Breast epithelium (tissue), 4 donors: ENCODE data around the gene KLF5. TPM values are rescaled to one million over a fixed set of nuclear protein-coding genes. Genes with fewer than 3 reads are reported as not detected.

Source experiments
- DNase-seq, 2 donors: peaks; one replicate each; pipeline ENCODE4 v3.0.0-alpha.2; 2019; ENCODE audit warnings: low spot score in 2 of 2
- H3K27ac ChIP-seq, 2 donors: fragments of 200-600 bp; sonication (generic) in 1 of 2; one replicate each; pipeline ENCODE4 v1.5.1; 2016 to 2019; ENCODE audit warnings: mild to moderate bottlenecking in 1 of 2
- H3K27me3 ChIP-seq, 2 donors: fragments of 200-600 bp; sonication (generic) in 1 of 2; one replicate each; pipeline versions ENCODE4 v1.5.1 to v1.6.0; 2017 to 2019; ENCODE audit warnings: control low read depth in 1 of 2, mild to moderate bottlenecking in 1 of 2
- H3K36me3 ChIP-seq: fragments of 200-600 bp; one replicate; pipeline ENCODE4 v1.5.1; 2019
- H3K4me1 ChIP-seq, 2 donors: fragments of 200-600 bp; sonication (generic); one replicate each; pipeline ENCODE4 v1.5.1; 2016 to 2019; ENCODE audit warnings: control low read depth in 1 of 2
- H3K4me3 ChIP-seq, 3 donors: fragments of 200-600 bp; sonication (generic); 1 replicate in 2 of 3; 2 replicates in 1 of 3; pipeline ENCODE4 v1.5.1; 2016 to 2019; ENCODE audit warnings: mild to moderate bottlenecking in 3 of 3, moderate library complexity in 2 of 3
- H3K9me3 ChIP-seq, 2 donors: fragments of 200-600 bp; sonication (generic) in 1 of 2; one replicate each; pipeline ENCODE4 v1.5.1; 2016 to 2019; ENCODE audit warnings: control low read depth in 1 of 2
- POLR2A ChIP-seq: fragments of 450-650 bp; IDR thresholded peaks from one replicate; pipeline ENCODE4 v1.6.1; 2016; ENCODE audit warnings: antibody characterized with exemption, mild to moderate bottlenecking, moderate library complexity
- POLR2AphosphoS5 ChIP-seq, 3 donors: sonication (generic); formaldehyde crosslinking; IDR thresholded peaks; one replicate each; pipeline ENCODE4 v1.6.1; 2017; ENCODE audit warnings: antibody characterized with exemption in 3 of 3
- intact Hi-C: fragments of 100-400 bp; cut with DNase I; formaldehyde crosslinking; loops from one replicate; pipeline ENCODE4 v1.15.1; 2023; ENCODE audit warnings: low total_unique reads
- total RNA-seq, 3 donors: library from RNA; depleted of rRNA; stranded (reverse); fragments of >200 nt; gene quantifications; one replicate each; pipeline ENCODE4 v1.1.0, GENCODE V29; 2016
- TF ChIP-seq, protein P1 (sequence below), 3 donors: fragments of 450-650 bp; IDR thresholded peaks; one replicate each; pipeline ENCODE4 v1.5.1; 2016 to 2017; ENCODE audit warnings: antibody characterized with exemption in 3 of 3, mild to moderate bottlenecking in 3 of 3, moderate library complexity in 3 of 3

The KLF5 gene
- total RNA-seq, 3 donors from 2014 or later: 2.2 to 30.7 (median 10.5) TPM

DNA sequence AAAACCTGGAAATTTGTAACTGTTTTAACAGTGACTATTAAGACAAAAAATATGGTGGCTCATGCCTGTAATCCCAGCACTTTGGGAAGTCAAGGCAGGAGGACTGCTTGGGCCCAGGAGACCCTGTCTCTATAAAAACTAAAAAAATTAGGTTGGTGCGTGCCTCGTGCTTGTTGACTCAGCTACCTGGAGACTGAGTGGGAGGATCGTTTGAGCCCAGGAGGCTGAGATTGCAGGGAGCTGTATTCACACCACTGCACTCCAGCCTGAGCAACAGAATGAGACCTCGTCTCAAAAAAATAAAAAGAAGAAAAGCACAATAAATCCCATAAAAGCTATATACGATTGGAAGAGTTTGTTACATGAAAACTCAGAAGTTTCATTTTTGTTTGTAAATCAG lies 23.7 kb downstream of the KLF5 start:
- no peaks in the 10 kb centered on the region for H3K27me3 ChIP-seq
- H3K36me3 ChIP-seq: no peaks in the 10 kb centered on the region
- no peak overlapping the region for H3K27ac ChIP-seq
- TF ChIP-seq POLR2A (no peak), POLR2AphosphoS5 (IDR thresholded peaks at IDR 0.05) (no peak)
- TF ChIP-seq, protein P1, sequence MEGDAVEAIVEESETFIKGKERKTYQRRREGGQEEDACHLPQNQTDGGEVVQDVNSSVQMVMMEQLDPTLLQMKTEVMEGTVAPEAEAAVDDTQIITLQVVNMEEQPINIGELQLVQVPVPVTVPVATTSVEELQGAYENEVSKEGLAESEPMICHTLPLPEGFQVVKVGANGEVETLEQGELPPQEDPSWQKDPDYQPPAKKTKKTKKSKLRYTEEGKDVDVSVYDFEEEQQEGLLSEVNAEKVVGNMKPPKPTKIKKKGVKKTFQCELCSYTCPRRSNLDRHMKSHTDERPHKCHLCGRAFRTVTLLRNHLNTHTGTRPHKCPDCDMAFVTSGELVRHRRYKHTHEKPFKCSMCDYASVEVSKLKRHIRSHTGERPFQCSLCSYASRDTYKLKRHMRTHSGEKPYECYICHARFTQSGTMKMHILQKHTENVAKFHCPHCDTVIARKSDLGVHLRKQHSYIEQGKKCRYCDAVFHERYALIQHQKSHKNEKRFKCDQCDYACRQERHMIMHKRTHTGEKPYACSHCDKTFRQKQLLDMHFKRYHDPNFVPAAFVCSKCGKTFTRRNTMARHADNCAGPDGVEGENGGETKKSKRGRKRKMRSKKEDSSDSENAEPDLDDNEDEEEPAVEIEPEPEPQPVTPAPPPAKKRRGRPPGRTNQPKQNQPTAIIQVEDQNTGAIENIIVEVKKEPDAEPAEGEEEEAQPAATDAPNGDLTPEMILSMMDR (IDR thresholded peaks at IDR 0.05): no peak
- no peaks in the 10 kb centered on the region for H3K9me3 ChIP-seq
- DNase-seq: no peak
- no peaks in the 10 kb centered on the region for H3K4me1 ChIP-seq
- intact Hi-C loops: no loop called here
- no peak overlapping the region for H3K4me3 ChIP-seq

DNA sequence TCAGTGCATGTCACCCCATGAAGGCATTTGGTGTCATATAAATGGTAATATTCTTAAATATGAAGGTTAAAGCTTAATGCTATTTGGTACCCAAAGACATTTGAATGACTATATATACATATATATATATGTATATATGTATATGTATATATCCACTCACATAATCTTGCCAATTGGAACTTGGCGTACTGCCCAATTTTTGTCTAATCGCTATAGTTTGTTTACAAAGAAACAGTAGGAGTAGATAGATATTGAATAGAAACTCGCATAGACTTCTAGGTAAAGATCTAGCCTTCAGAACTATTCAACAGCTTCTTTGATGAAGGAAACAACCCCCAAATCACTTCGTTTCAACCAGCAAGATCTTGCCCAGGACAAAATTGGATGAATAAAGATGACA lies 24.1 kb downstream of the KLF5 start:
- intact Hi-C loops: no loop called here
- Histone ChIP-seq H3K4me3 (no peak overlapping the region), H3K4me1 (no peaks in the 10 kb centered on the region), H3K27ac (no peak overlapping the region), H3K36me3 (no peaks in the 10 kb centered on the region), H3K9me3 (no peaks in the 10 kb centered on the region), H3K27me3 (no peaks in the 10 kb centered on the region)
- TF ChIP-seq POLR2A: no peak
- TF ChIP-seq POLR2AphosphoS5 (IDR thresholded peaks at IDR 0.05): no peak
- TF ChIP-seq, protein P1 (IDR thresholded peaks at IDR 0.05): no peak
- DNase-seq: no peak

DNA sequence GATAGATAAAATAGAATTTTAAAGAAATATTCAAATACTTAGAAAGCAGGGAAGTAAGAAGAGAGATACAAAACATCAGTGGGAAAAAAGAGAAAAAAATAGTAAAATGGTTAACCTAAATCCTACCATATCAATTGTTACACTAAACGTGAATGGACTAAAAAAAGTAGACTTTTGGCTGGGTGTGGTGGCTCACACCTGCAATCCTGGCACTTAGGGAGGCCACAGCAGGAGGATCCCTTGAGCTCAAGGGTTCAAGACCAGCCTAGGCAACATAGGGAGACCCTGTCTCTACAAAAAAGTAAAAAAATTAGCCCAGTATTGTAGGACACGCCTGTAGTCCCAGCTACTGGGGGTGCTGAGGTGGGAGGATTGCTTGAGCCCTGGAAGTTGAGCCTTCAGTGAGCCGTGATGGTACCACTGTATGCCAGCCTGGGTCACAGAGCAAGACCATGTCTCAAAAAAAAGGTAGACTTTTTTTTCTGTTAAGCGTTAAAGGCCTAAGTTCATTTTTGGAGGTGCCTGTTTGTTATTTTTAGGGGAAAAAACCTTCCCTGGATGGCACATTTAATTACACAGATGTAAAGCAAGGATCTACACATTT lies 29.6 kb downstream of the KLF5 start:
- TF ChIP-seq, protein P1 (IDR thresholded peaks at IDR 0.05): no peak
- TF ChIP-seq POLR2AphosphoS5 (IDR thresholded peaks at IDR 0.05) (no peak), POLR2A (no peak)
- Histone ChIP-seq H3K36me3 (no peaks in the 10 kb centered on the region), H3K27ac (no peak overlapping the region), H3K27me3 (no peaks in the 10 kb centered on the region), H3K4me3 (no peak overlapping the region), H3K9me3 (peaks cover 0 to 5% of the 10 kb centered on the region in 2 donors), H3K4me1 (no peaks in the 10 kb centered on the region)
- no peak for DNase-seq
- intact Hi-C loops: no loop called here

DNA sequence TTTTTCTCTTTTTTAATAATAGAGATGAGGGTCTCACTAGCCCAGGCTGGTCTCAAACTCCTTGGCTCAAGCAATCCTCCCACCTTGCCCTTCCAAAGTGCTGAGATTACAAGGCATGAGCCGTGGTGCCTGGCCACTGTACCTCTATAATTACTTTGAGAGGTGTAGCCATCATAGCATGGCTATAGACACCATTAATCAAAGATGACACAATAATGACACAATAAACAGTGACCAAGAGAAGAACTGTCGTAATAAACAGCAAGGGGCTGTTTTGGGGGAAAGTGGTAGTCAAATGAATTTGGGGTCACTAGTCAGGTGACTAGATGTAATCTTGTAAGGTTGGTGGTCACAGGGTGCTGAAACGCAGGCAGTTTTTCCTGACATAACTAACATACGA lies 30.4 kb downstream of the KLF5 start:
- TF ChIP-seq, protein P1 (IDR thresholded peaks at IDR 0.05): no peak
- DNase-seq: no peak
- no peak overlapping the region for H3K4me3 ChIP-seq
- H3K27me3 ChIP-seq: no peaks in the 10 kb centered on the region
- no peaks in the 10 kb centered on the region for H3K36me3 ChIP-seq
- intact Hi-C loops: no loop called here
- H3K27ac ChIP-seq: no peak overlapping the region
- no peaks in the 10 kb centered on the region for H3K4me1 ChIP-seq
- peaks cover 0 to 5% of the 10 kb centered on the region in 2 donors for H3K9me3 ChIP-seq

DNA sequence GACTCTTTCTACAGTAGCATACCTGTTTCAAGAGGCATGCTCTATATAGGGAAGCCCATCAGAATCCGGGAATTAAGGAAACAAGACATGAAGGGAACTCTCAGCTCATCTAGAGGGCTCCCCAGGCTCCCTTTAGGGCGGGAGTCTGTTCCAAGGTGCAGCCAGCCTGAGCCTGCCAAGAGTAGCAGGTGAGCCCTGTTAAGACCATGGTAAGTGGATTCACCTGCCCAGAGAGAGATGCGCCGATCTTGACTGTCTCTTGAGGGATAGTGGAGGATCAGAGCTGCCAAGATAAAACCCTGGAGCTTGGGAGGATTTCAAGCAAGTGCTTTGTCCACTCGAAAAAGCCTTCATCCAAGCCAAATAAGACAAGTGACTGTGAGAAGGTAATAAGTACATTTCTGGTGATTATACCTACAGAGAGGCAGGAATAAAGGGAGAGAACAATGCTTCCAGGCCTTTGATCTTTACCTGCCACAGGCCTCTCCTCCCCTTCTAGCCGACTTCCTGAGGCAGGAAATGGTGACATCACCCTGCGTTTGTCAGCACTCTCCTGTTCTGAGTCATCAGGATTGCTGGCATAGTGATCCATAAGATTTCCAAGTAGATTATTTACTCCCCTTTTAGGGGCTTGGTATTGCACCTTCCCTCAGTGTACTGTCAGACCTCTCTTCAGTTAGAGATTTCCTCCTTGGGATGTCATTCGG lies 31.5 kb downstream of the KLF5 start:
- no peaks in the 10 kb centered on the region for H3K27me3 ChIP-seq
- no peaks in the 10 kb centered on the region for H3K4me1 ChIP-seq
- DNase-seq: peak in 1 of 2 donors; percentile 35
- intact Hi-C loops: no loop called here
- no peaks in the 10 kb centered on the region for H3K36me3 ChIP-seq
- H3K4me3 ChIP-seq: no peak overlapping the region
- peak overlapping the region; percentile 33 to 63 for H3K27ac ChIP-seq
- peaks cover 0 to 5% of the 10 kb centered on the region in 2 donors for H3K9me3 ChIP-seq
- no peak for TF ChIP-seq POLR2A
- TF ChIP-seq, protein P1 (IDR thresholded peaks at IDR 0.05): no peak
- no peak for TF ChIP-seq POLR2AphosphoS5 (IDR thresholded peaks at IDR 0.05)
